ENCODE measurements around the gene ARPC5L. TPM values are rescaled to one million over a fixed set of nuclear protein-coding genes. Genes with fewer than 3 reads are reported as not detected.
"Not testable (repeated sequence)": the region's sequence is repeated elsewhere in the genome, so short reads cannot be mapped to it uniquely, and the experiment has no call there.

ARPC5L gene
- total and polyA plus RNA-seq, 12 donors = 26.6 to 74.9 (median 39.9) TPM

GRCh38 chr9:124908098-124908497 lies 46.2 kb downstream of the ARPC5L start:
- Histone ChIP-seq H3K36me3 (peaks cover 0 to 100% (median 21%) of the 10 kb centered on the region in 9 donors), H3K4me1 (no peaks in the 10 kb centered on the region), H3K27me3 (no peaks in the 10 kb centered on the region), H3K9me3 (no peaks in the 10 kb centered on the region), H3K27ac (no peak overlapping the region), H3K4me3 (no peak overlapping the region)
- no peak for TF ChIP-seq CTCF (IDR thresholded peaks at IDR 0.05)
- DNase-seq = no peak
- intact Hi-C loops (cut with DNase I) = no loop called here
- WGBS, 2 donors = 85 to 90% methylated on average over 2 of the region's 2 CpGs
- no peak for ATAC-seq

- intact Hi-C loops (cut with DNase I) = no loop called here
- H3K27ac ChIP-seq = no peak overlapping the region
- peaks cover 0 to 97% (median 42%) of the 10 kb centered on the region in 9 donors for H3K36me3 ChIP-seq
- no peaks in the 10 kb centered on the region for H3K4me1 ChIP-seq
- H3K9me3 ChIP-seq = no peaks in the 10 kb centered on the region
- H3K27me3 ChIP-seq = no peaks in the 10 kb centered on the region
- ATAC-seq (no peak), DNase-seq (no peak)
- WGBS, 2 donors = 96% methylated on average over 1 of the region's 1 CpG
- no peak for TF ChIP-seq CTCF (IDR thresholded peaks at IDR 0.05)
- no peak overlapping the region for H3K4me3 ChIP-seq
Observed at GRCh38 chr9:124911766-124912165, 49.8 kb downstream of the ARPC5L start.

- Histone ChIP-seq H3K4me3 (no peak overlapping the region), H3K27ac (no peak overlapping the region), H3K36me3 (peaks cover 0 to 97% (median 40%) of the 10 kb centered on the region in 9 donors), H3K4me1 (no peaks in the 10 kb centered on the region), H3K27me3 (no peaks in the 10 kb centered on the region), H3K9me3 (no peaks in the 10 kb centered on the region)
- DNase-seq (no peak), ATAC-seq (no peak)
- intact Hi-C loops (cut with DNase I) = no loop called here
- 88 to 95% methylated on average over 2 of the region's 2 CpGs for WGBS, 2 donors
- TF ChIP-seq CTCF (IDR thresholded peaks at IDR 0.05) = no peak
Observed at GRCh38 chr9:124913378-124913777, 51.4 kb downstream of the ARPC5L start.

- ATAC-seq (no peak), DNase-seq (no peak)
- 97% methylated on average over 5 of the region's 5 CpGs for WGBS, 2 donors
- no peaks in the 10 kb centered on the region for H3K27me3 ChIP-seq
- no peak overlapping the region for H3K27ac ChIP-seq
- H3K9me3 ChIP-seq = no peaks in the 10 kb centered on the region
- H3K36me3 ChIP-seq = peaks cover 0 to 97% (median 45%) of the 10 kb centered on the region in 9 donors
- no peak for TF ChIP-seq CTCF (IDR thresholded peaks at IDR 0.05)
- intact Hi-C loops (cut with DNase I) = no loop called here
- no peak overlapping the region for H3K4me3 ChIP-seq
- no peaks in the 10 kb centered on the region for H3K4me1 ChIP-seq
Observed at GRCh38 chr9:124914753-124915405, 52.9 kb downstream of the ARPC5L start.

- DNase-seq; intact Hi-C loops (cut with DNase I); H3K27me3 ChIP-seq; H3K27ac ChIP-seq; H3K4me3 ChIP-seq; H3K9me3 ChIP-seq; H3K4me1 ChIP-seq; ATAC-seq: not testable (repeated sequence)
- WGBS, 2 donors = 77 to 83% methylated on average over 6 of the region's 6 CpGs
- H3K36me3 ChIP-seq = peaks cover 0 to 97% (median 40%) of the 10 kb centered on the region in 9 donors
Observed at GRCh38 chr9:124920394-124920793, 58.5 kb downstream of the ARPC5L start.
